ENCODE data around the gene PREX1.
"Not testable (repeated sequence)": the region's sequence is repeated elsewhere in the genome, so short reads cannot be mapped to it uniquely, and the experiment has no call there.

DNA sequence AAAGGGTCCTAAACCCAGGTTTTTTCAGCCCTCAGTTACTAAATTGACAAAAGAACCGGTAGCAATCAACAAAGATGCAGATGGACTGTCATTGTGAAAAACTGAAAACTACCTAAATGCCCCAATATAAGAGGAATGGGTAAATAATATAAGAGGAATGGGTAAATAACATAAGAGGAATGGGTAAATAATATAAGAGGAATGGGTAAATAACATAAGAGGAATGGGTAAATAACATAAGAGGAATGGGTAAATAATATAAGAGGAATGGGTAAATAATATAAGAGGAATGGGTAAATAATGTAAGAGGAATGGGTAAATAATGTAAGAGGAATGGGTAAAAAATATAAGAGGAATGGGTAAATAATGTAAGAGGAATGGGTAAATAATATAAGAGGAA is 15.7 kb downstream of the PREX1 start:
- TF ChIP-seq, protein P1, sequence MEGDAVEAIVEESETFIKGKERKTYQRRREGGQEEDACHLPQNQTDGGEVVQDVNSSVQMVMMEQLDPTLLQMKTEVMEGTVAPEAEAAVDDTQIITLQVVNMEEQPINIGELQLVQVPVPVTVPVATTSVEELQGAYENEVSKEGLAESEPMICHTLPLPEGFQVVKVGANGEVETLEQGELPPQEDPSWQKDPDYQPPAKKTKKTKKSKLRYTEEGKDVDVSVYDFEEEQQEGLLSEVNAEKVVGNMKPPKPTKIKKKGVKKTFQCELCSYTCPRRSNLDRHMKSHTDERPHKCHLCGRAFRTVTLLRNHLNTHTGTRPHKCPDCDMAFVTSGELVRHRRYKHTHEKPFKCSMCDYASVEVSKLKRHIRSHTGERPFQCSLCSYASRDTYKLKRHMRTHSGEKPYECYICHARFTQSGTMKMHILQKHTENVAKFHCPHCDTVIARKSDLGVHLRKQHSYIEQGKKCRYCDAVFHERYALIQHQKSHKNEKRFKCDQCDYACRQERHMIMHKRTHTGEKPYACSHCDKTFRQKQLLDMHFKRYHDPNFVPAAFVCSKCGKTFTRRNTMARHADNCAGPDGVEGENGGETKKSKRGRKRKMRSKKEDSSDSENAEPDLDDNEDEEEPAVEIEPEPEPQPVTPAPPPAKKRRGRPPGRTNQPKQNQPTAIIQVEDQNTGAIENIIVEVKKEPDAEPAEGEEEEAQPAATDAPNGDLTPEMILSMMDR (IDR thresholded peaks at IDR 0.05; ENCODE audit: insufficient read depth, low read length): not testable (repeated sequence)
- TF ChIP-seq POLR2AphosphoS5 (IDR thresholded peaks at IDR 0.05; ENCODE audit: low read depth); SPI1 (IDR thresholded peaks at IDR 0.05; ENCODE audit: borderline replicate concordance, low read depth): not testable (repeated sequence)
- TF ChIP-seq, protein P2, sequence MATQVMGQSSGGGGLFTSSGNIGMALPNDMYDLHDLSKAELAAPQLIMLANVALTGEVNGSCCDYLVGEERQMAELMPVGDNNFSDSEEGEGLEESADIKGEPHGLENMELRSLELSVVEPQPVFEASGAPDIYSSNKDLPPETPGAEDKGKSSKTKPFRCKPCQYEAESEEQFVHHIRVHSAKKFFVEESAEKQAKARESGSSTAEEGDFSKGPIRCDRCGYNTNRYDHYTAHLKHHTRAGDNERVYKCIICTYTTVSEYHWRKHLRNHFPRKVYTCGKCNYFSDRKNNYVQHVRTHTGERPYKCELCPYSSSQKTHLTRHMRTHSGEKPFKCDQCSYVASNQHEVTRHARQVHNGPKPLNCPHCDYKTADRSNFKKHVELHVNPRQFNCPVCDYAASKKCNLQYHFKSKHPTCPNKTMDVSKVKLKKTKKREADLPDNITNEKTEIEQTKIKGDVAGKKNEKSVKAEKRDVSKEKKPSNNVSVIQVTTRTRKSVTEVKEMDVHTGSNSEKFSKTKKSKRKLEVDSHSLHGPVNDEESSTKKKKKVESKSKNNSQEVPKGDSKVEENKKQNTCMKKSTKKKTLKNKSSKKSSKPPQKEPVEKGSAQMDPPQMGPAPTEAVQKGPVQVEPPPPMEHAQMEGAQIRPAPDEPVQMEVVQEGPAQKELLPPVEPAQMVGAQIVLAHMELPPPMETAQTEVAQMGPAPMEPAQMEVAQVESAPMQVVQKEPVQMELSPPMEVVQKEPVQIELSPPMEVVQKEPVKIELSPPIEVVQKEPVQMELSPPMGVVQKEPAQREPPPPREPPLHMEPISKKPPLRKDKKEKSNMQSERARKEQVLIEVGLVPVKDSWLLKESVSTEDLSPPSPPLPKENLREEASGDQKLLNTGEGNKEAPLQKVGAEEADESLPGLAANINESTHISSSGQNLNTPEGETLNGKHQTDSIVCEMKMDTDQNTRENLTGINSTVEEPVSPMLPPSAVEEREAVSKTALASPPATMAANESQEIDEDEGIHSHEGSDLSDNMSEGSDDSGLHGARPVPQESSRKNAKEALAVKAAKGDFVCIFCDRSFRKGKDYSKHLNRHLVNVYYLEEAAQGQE (IDR thresholded peaks at IDR 0.05; ENCODE audit: insufficient replicate concordance, low read depth): not testable (repeated sequence)

All from HL-60 (cell line).